WTC11 (cell line): ENCODE data around the gene KATNBL1. TPM values are rescaled to one million over a fixed set of nuclear protein-coding genes. Genes with fewer than 3 reads are reported as not detected.

Experiments
- ATAC-seq: fragments of 200-7000 bp; cut with Tn5 transposase; 2 replicates; pipeline ENCODE4 v1.10.0; 2021; ENCODE audit warnings: mild to moderate bottlenecking, moderate library complexity
- CTCF ChIA-PET: fragments of 300-600 bp; sonication (Branson Sonifier 250); formaldehyde crosslinking; loops from one replicate; lab custom pipeline; 2021; ENCODE audit warnings: antibody characterized with exemption; lab: Charles Lee
- POLR2A ChIA-PET: fragments of 350-600 bp; sonication (Branson Sonifier 250); formaldehyde crosslinking; loops from one replicate; lab custom pipeline; 2021; ENCODE audit warnings: antibody characterized with exemption; lab: Charles Lee
- DNase-seq: peaks from one replicate; pipeline ENCODE4 v3.0.0; 2021; ENCODE audit warnings: low spot score
- H3K27ac Mint-ChIP-seq: 2 replicates; pipeline ENCODE4 v1.8.0; 2021; ENCODE audit warnings: mixed read lengths
- H3K27me3 Mint-ChIP-seq: 2 replicates; pipeline ENCODE4 v1.8.0; 2021; ENCODE audit warnings: low read depth, mild to moderate bottlenecking, moderate library complexity, mixed read lengths
- H3K36me3 Mint-ChIP-seq: 2 replicates; pipeline ENCODE4 v1.8.0; 2021; ENCODE audit warnings: mixed read lengths
- H3K4me1 Mint-ChIP-seq: 2 replicates; pipeline ENCODE4 v1.8.0; 2022; ENCODE audit warnings: mixed read lengths
- H3K4me3 Mint-ChIP-seq: 2 replicates; pipeline ENCODE4 v1.8.0; 2021; ENCODE audit warnings: mild to moderate bottlenecking, moderate library complexity, mixed read lengths
- H3K9me3 Mint-ChIP-seq: 2 replicates; pipeline ENCODE4 v1.8.0; 2021; ENCODE audit warnings: mixed read lengths
- ELF4 ChIP-seq: sonication (generic); formaldehyde crosslinking; IDR thresholded peaks from 2 replicates; pipeline ENCODE4 v1.8.1; 2022; ENCODE audit warnings: low read depth, mild to moderate bottlenecking, moderate library complexity, missing genetic modification reagents
- FOXJ3 ChIP-seq: sonication (generic); formaldehyde crosslinking; IDR thresholded peaks from 2 replicates; pipeline ENCODE4 v1.9.0; 2021; ENCODE audit warnings: missing genetic modification reagents, mild to moderate bottlenecking, borderline replicate concordance
- GRHL2 ChIP-seq: fragments of 250-450 bp; sonication (Bioruptor Pico); IDR thresholded peaks from 2 replicates; pipeline ENCODE4 v1.8.0; 2022; ENCODE audit warnings: mild to moderate bottlenecking, moderate library complexity; ENCODE audit not compliant: insufficient replicate concordance, severe bottlenecking
- GTF2I ChIP-seq: fragments of 250-450 bp; sonication (Bioruptor Pico); conservative IDR thresholded peaks from 2 replicates; pipeline ENCODE4 v1.4.0; 2021; ENCODE audit warnings: mild to moderate bottlenecking
- MXD4 ChIP-seq: fragments of 250-450 bp; sonication (Bioruptor Pico); IDR thresholded peaks from 2 replicates; pipeline ENCODE4 v1.8.0; 2021; ENCODE audit warnings: mild to moderate bottlenecking, moderate library complexity, borderline replicate concordance
- NFATC4 ChIP-seq: fragments of 250-450 bp; sonication (Bioruptor Pico); IDR thresholded peaks from 2 replicates; pipeline ENCODE4 v1.9.0; 2021; ENCODE audit warnings: mild to moderate bottlenecking
- RELA ChIP-seq: sonication (generic); formaldehyde crosslinking; IDR thresholded peaks from 2 replicates; pipeline ENCODE4 v1.8.1; 2022; ENCODE audit warnings: missing genetic modification reagents, mild to moderate bottlenecking, borderline replicate concordance
- SMAD3 ChIP-seq: sonication (generic); formaldehyde crosslinking; IDR thresholded peaks from 2 replicates; pipeline ENCODE4 v1.8.0; 2022; ENCODE audit warnings: missing genetic modification reagents, mild to moderate bottlenecking, borderline replicate concordance
- TCF7 ChIP-seq: sonication (generic); formaldehyde crosslinking; IDR thresholded peaks from 2 replicates; pipeline ENCODE4 v1.8.0; 2022; ENCODE audit warnings: mild to moderate bottlenecking, low read depth, missing genetic modification reagents, moderate library complexity
- TP53 ChIP-seq: sonication (generic); formaldehyde crosslinking; IDR thresholded peaks from 2 replicates; pipeline ENCODE4 v1.8.1; 2023; ENCODE audit warnings: mild to moderate bottlenecking, missing genetic modification reagents
- ZBTB21 ChIP-seq: sonication (generic); formaldehyde crosslinking; IDR thresholded peaks from 2 replicates; pipeline ENCODE4 v1.8.1; 2023; ENCODE audit warnings: mild to moderate bottlenecking, missing genetic modification reagents, borderline replicate concordance
- ZNF121 ChIP-seq: sonication (generic); formaldehyde crosslinking; IDR thresholded peaks from 2 replicates; pipeline ENCODE4 v1.8.0; 2023; ENCODE audit warnings: missing genetic modification reagents
- ZNF396 ChIP-seq: fragments of 250-450 bp; sonication (Bioruptor Pico); IDR thresholded peaks from 2 replicates; pipeline ENCODE4 v1.8.0; 2021; ENCODE audit warnings: mild to moderate bottlenecking, moderate library complexity, borderline replicate concordance
- ZNF671 ChIP-seq: fragments of 250-450 bp; sonication (Bioruptor Pico); IDR thresholded peaks from 2 replicates; pipeline ENCODE4 v1.8.0; 2021; ENCODE audit warnings: mild to moderate bottlenecking
- total RNA-seq: library from RNA; stranded (reverse); gene quantifications from 3 replicates; pipeline ENCODE4 v1.2.3, GENCODE V29; 2021
- TF ChIP-seq, protein P1 (sequence below): sonication (generic); formaldehyde crosslinking; IDR thresholded peaks from 2 replicates; pipeline ENCODE4 v1.8.0; 2022; ENCODE audit warnings: missing genetic modification reagents
- TF ChIP-seq, protein P2 (sequence below): sonication (generic); formaldehyde crosslinking; IDR thresholded peaks from 2 replicates; pipeline ENCODE4 v1.8.0; 2022; ENCODE audit warnings: mild to moderate bottlenecking, missing genetic modification reagents
- TF ChIP-seq, protein P3 (sequence below): sonication (generic); formaldehyde crosslinking; IDR thresholded peaks from 2 replicates; pipeline ENCODE4 v1.8.1; 2022; ENCODE audit warnings: missing genetic modification reagents, borderline replicate concordance
- TF ChIP-seq, protein P4 (sequence below): fragments of 250-450 bp; sonication (Bioruptor Pico); IDR thresholded peaks from 2 replicates; pipeline ENCODE4 v2.1.2; 2022; ENCODE audit warnings: mild to moderate bottlenecking, moderate library complexity
- TF ChIP-seq, protein P5 (sequence below): sonication (generic); formaldehyde crosslinking; IDR thresholded peaks from 2 replicates; pipeline ENCODE4 v1.8.0; 2023; ENCODE audit warnings: mild to moderate bottlenecking, missing genetic modification reagents
- TF ChIP-seq, protein P6 (sequence below): sonication (generic); formaldehyde crosslinking; IDR thresholded peaks from 2 replicates; pipeline ENCODE4 v1.8.1; 2023; ENCODE audit warnings: mild to moderate bottlenecking, moderate library complexity, missing genetic modification reagents

KATNBL1 gene
- total RNA-seq, 1 experiment from 2014 or later = 45.8 TPM

DNA sequence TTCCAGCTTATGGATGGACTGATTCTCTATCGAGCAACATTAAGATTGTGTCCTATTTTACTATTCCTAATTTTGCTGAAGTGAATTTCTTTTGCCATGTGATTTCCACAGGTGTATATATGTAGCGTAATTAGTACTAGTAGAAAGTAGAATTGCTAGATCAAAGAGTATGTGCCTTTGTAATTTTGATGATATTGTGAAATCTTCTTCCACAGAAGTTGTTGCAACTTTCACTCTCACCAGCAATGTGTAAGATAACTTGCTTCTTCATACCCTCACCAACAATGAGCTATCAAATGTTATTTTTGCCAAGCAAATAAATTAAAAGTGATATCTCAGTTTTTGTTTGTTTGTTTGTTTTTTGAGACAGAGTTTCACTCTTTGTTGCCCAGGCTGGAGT lies 102.6 kb downstream of the KATNBL1 start:
- H3K27me3 Mint-ChIP-seq = no peaks in the 10 kb centered on the region
- TF ChIP-seq TP53 (CRISPR knock-in tag) = no peak
- no peak for TF ChIP-seq ZBTB21
- no peak for TF ChIP-seq GRHL2 (CRISPR knock-in tag)
- no peak for TF ChIP-seq MXD4
- TF ChIP-seq, protein P1, sequence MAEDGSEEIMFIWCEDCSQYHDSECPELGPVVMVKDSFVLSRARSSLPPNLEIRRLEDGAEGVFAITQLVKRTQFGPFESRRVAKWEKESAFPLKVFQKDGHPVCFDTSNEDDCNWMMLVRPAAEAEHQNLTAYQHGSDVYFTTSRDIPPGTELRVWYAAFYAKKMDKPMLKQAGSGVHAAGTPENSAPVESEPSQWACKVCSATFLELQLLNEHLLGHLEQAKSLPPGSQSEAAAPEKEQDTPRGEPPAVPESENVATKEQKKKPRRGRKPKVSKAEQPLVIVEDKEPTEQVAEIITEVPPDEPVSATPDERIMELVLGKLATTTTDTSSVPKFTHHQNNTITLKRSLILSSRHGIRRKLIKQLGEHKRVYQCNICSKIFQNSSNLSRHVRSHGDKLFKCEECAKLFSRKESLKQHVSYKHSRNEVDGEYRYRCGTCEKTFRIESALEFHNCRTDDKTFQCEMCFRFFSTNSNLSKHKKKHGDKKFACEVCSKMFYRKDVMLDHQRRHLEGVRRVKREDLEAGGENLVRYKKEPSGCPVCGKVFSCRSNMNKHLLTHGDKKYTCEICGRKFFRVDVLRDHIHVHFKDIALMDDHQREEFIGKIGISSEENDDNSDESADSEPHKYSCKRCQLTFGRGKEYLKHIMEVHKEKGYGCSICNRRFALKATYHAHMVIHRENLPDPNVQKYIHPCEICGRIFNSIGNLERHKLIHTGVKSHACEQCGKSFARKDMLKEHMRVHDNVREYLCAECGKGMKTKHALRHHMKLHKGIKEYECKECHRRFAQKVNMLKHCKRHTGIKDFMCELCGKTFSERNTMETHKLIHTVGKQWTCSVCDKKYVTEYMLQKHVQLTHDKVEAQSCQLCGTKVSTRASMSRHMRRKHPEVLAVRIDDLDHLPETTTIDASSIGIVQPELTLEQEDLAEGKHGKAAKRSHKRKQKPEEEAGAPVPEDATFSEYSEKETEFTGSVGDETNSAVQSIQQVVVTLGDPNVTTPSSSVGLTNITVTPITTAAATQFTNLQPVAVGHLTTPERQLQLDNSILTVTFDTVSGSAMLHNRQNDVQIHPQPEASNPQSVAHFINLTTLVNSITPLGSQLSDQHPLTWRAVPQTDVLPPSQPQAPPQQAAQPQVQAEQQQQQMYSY = no peak
- TF ChIP-seq GTF2I (CRISPR knock-in tag) = no peak
- no peak for TF ChIP-seq RELA (CRISPR knock-in tag)
- no peak for TF ChIP-seq TCF7
- TF ChIP-seq, protein P2, sequence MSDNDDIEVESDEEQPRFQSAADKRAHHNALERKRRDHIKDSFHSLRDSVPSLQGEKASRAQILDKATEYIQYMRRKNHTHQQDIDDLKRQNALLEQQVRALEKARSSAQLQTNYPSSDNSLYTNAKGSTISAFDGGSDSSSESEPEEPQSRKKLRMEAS = no peak
- no peak for TF ChIP-seq FOXJ3
- TF ChIP-seq NFATC4 = no peak
- TF ChIP-seq, protein P3, sequence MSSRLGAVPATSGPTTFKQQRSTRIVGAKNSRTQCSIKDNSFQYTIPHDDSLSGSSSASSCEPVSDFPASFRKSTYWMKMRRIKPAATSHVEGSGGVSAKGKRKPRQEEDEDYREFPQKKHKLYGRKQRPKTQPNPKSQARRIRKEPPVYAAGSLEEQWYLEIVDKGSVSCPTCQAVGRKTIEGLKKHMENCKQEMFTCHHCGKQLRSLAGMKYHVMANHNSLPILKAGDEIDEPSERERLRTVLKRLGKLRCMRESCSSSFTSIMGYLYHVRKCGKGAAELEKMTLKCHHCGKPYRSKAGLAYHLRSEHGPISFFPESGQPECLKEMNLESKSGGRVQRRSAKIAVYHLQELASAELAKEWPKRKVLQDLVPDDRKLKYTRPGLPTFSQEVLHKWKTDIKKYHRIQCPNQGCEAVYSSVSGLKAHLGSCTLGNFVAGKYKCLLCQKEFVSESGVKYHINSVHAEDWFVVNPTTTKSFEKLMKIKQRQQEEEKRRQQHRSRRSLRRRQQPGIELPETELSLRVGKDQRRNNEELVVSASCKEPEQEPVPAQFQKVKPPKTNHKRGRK (CRISPR knock-in tag) = no peak
- TF ChIP-seq, protein P4, sequence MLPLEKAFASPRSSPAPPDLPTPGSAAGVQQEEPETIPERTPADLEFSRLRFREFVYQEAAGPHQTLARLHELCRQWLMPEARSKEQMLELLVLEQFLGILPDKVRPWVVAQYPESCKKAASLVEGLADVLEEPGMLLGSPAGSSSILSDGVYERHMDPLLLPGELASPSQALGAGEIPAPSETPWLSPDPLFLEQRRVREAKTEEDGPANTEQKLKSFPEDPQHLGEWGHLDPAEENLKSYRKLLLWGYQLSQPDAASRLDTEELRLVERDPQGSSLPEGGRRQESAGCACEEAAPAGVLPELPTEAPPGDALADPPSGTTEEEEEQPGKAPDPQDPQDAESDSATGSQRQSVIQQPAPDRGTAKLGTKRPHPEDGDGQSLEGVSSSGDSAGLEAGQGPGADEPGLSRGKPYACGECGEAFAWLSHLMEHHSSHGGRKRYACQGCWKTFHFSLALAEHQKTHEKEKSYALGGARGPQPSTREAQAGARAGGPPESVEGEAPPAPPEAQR (CRISPR knock-in tag) = no peak
- TF ChIP-seq ZNF396 (CRISPR knock-in tag) = no peak
- TF ChIP-seq, protein P5, sequence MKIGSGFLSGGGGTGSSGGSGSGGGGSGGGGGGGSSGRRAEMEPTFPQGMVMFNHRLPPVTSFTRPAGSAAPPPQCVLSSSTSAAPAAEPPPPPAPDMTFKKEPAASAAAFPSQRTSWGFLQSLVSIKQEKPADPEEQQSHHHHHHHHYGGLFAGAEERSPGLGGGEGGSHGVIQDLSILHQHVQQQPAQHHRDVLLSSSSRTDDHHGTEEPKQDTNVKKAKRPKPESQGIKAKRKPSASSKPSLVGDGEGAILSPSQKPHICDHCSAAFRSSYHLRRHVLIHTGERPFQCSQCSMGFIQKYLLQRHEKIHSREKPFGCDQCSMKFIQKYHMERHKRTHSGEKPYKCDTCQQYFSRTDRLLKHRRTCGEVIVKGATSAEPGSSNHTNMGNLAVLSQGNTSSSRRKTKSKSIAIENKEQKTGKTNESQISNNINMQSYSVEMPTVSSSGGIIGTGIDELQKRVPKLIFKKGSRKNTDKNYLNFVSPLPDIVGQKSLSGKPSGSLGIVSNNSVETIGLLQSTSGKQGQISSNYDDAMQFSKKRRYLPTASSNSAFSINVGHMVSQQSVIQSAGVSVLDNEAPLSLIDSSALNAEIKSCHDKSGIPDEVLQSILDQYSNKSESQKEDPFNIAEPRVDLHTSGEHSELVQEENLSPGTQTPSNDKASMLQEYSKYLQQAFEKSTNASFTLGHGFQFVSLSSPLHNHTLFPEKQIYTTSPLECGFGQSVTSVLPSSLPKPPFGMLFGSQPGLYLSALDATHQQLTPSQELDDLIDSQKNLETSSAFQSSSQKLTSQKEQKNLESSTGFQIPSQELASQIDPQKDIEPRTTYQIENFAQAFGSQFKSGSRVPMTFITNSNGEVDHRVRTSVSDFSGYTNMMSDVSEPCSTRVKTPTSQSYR (CRISPR knock-in tag) = no peak
- no peak for TF ChIP-seq ZNF671 (CRISPR knock-in tag)
- TF ChIP-seq ELF4 (CRISPR knock-in tag) = no peak
- no peak for TF ChIP-seq SMAD3 (CRISPR knock-in tag)
- TF ChIP-seq, protein P6, sequence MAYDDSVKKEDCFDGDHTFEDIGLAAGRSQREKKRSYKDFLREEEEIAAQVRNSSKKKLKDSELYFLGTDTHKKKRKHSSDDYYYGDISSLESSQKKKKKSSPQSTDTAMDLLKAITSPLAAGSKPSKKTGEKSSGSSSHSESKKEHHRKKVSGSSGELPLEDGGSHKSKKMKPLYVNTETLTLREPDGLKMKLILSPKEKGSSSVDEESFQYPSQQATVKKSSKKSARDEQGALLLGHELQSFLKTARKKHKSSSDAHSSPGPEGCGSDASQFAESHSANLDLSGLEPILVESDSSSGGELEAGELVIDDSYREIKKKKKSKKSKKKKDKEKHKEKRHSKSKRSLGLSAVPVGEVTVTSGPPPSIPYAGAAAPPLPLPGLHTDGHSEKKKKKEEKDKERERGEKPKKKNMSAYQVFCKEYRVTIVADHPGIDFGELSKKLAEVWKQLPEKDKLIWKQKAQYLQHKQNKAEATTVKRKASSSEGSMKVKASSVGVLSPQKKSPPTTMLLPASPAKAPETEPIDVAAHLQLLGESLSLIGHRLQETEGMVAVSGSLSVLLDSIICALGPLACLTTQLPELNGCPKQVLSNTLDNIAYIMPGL = no peak
- TF ChIP-seq ZNF121 = no peak
- TF ChIP-seq, all 79 proteins: peak for 0
- peaks cover 5% of the 10 kb centered on the region for H3K36me3 Mint-ChIP-seq
- peaks cover 11% of the 10 kb centered on the region for H3K4me1 Mint-ChIP-seq
- DNase-seq (no peak), ATAC-seq (no peak)
- H3K4me3 Mint-ChIP-seq = no peak overlapping the region
- CTCF ChIA-PET = interaction anchor here (0.5 to 5.6 kb wide), 3 partner anchors 85 to 106 kb away, joined by 3 to 70 read pairs (median 4); partner anchors contain the start of gene KATNBL1
- POLR2A ChIA-PET = interaction anchor here (0.6 to 0.7 kb wide), 2 partner anchors 11 to 251 kb away, joined by 3 read pairs; no protein-coding TSS in a partner anchor
- no peaks in the 10 kb centered on the region for H3K9me3 Mint-ChIP-seq
- no peak overlapping the region for H3K27ac Mint-ChIP-seq
